ENCODE data around the gene FBXL17.

- TF ChIP-seq POLR2A (IDR thresholded peaks at IDR 0.05; ENCODE audit: low read depth, low read length) (no peak), SMC3 (IDR thresholded peaks at IDR 0.05; ENCODE audit: low read depth, low read length) (no peak), ELK1 (IDR thresholded peaks at IDR 0.05; ENCODE audit: borderline replicate concordance, low read depth, low read length) (no peak), MXI1 (IDR thresholded peaks at IDR 0.05; ENCODE audit: borderline replicate concordance, low read depth, low read length) (no peak), RAD21 (IDR thresholded peaks at IDR 0.05; ENCODE audit: low read length) (no peak), CEBPB (IDR thresholded peaks at IDR 0.05; ENCODE audit: low read depth, low read length) (peak; percentile 95), RCOR1 (IDR thresholded peaks at IDR 0.05; ENCODE audit: insufficient replicate concordance, low read length) (no peak), BHLHE40 (IDR thresholded peaks at IDR 0.05; ENCODE audit: low read depth, low read length) (no peak)
- TF ChIP-seq, protein P1, sequence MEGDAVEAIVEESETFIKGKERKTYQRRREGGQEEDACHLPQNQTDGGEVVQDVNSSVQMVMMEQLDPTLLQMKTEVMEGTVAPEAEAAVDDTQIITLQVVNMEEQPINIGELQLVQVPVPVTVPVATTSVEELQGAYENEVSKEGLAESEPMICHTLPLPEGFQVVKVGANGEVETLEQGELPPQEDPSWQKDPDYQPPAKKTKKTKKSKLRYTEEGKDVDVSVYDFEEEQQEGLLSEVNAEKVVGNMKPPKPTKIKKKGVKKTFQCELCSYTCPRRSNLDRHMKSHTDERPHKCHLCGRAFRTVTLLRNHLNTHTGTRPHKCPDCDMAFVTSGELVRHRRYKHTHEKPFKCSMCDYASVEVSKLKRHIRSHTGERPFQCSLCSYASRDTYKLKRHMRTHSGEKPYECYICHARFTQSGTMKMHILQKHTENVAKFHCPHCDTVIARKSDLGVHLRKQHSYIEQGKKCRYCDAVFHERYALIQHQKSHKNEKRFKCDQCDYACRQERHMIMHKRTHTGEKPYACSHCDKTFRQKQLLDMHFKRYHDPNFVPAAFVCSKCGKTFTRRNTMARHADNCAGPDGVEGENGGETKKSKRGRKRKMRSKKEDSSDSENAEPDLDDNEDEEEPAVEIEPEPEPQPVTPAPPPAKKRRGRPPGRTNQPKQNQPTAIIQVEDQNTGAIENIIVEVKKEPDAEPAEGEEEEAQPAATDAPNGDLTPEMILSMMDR (conservative IDR thresholded peaks at IDR 0.05; ENCODE audit: low read depth, low read length), result no peak
These were observed 488.3 kb downstream of the FBXL17 start for GRCh38 chr5:107893642-107894041.

All from IMR-90 (cell line).